ENCODE measurements around the gene FAM135A. TPM values are rescaled to one million over a fixed set of nuclear protein-coding genes. Genes with fewer than 3 reads are reported as not detected.
"Not testable (repeated sequence)": the region's sequence is repeated elsewhere in the genome, so short reads cannot be mapped to it uniquely, and the experiment has no call there.

FAM135A gene
- total RNA-seq, 1 donor from 2014 or later = 12.2 TPM

DNA sequence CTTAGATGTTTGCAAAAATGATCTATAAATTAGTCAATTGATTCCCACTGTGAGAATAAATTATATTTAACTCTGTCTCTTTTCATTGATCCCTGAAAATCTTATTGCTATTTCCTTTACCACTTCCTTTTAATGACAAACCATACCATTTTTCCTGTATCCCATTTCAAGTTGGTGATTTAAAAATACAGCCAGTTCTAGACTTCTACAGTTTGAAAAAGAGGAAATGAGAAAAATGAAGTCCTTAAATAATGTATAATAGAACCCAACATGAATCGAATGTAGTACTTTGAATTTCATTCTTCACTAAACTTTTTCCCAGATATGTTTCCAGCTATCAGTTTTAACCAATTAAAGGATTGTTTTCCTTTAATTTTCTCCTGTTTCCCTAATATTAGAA lies 124.0 kb downstream of the FAM135A start:
- no peak for DNase-seq (ENCODE audit: low read depth)

GRCh38 chr6:70538376-70538775 lies 125.1 kb downstream of the FAM135A start:
- DNase-seq (ENCODE audit: low read depth) = no peak

GRCh38 chr6:70547313-70547712 lies 134.0 kb downstream of the FAM135A start:
- DNase-seq (ENCODE audit: low read depth) = peak; percentile 31

DNA sequence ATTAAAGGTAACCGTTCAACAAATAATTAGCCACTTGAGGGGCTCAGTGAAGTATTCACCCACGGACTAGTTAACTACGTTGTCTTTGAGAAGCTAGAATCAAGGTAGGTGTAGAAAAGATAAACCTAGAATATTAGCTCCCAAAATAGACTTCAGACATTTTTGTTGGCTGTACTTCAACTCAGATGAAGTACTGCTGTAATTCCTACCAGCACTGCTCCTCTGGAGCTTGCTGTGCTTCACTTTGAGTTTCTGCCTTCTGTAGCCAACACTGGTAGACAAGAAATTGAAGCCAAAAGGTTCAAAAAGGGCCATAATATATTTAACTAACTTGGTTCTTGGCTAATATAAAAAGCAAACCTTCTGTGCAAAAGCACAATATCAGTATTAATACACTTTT lies 134.6 kb downstream of the FAM135A start:
- no peak for DNase-seq (ENCODE audit: low read depth)

DNA sequence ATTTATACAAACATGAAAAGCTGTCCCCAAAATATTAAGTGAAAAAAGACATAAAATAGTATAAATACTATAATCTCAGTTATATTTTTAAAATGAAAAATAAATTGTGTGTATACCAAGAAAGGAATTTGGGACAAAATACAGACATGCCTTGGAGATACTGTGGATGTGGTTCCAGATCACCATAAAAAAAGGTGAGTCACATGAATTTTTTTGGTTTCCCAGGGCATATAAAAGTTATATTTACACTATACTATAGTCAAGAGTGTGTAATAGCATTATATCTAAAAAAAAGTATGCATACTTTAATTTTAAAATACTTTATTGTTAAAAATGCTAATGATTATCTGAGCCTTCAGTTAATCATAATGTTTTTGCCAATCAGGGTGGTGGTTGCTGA lies 136.0 kb downstream of the FAM135A start:
- DNase-seq (ENCODE audit: low read depth) = no peak

GRCh38 chr6:70551566-70551965 lies 138.3 kb downstream of the FAM135A start:
- DNase-seq (ENCODE audit: low read depth) = no peak

DNA sequence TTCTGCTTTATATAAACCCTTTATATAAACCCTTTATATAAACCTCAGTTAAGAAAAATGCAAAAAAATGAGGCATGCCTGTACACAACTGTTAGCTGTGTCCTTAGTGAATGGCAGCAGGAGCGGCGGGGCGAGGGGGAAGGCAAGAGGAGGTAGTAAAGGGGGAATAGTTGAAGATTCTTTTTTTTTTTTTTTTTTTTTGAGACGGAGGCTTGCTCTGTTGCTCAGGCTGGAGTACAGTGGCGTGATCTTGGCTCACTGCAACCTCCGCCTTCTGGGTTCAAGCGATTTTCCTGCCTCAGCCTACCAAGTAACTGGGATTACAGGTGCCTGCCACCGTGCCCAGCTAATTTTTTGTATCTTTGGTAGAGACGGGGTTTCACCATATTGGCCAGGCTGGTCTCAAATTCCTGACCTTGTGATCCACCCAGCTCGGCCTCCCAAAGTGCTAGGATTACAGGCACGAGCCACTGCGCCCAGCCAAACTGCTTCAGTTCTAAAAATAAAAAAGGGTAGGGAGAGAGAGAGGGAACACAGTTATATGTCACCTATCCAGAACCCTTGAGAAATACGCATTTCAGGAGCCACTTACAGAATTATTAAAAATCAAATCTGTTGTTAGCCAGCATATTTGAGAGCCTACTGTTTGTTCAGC lies 139.1 kb downstream of the FAM135A start:
- DNase-seq (ENCODE audit: low read depth) = peak; percentile 17

GRCh38 chr6:70552974-70553373 lies 139.7 kb downstream of the FAM135A start:
- DNase-seq (ENCODE audit: low read depth) = no peak

DNA sequence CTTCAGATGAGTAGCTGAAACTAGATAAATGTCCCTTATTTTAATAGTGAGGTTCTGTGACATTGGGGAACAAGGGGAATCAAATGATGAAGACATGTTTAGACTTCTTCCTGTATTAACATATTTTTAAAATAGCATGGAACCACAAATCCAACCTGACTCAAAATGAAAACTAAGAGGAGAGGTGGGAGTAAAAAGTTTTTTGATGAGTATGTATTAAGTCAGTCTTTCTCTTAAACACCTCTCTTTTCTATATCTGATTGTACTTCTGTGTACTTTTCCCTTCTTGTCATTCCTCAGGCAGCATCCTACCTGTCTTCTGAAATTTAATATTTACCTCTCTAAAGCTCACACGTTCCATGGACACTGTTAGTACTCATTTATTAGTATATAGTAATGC lies 144.7 kb downstream of the FAM135A start:
- DNase-seq (ENCODE audit: low read depth) = no peak

DNA sequence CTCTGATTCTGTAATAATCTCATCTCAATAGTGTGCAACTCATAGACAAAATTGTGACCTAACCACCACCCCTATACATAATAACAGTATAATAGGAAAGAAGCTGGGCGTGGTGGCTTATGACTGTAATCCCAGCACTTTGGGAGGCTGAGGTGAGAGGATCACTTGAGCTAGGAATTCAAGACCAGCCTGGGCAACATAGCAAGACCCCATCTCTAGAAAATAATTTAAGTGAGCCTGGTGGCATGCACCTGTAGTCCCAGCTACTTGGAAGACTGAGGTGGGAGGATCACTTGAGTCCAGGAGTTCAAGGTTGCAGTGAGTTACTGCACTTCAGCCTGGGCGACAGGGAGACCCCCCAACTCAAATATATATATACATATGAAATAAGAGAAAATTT lies 149.1 kb downstream of the FAM135A start:
- DNase-seq (ENCODE audit: low read depth) = not testable (repeated sequence)

DNA sequence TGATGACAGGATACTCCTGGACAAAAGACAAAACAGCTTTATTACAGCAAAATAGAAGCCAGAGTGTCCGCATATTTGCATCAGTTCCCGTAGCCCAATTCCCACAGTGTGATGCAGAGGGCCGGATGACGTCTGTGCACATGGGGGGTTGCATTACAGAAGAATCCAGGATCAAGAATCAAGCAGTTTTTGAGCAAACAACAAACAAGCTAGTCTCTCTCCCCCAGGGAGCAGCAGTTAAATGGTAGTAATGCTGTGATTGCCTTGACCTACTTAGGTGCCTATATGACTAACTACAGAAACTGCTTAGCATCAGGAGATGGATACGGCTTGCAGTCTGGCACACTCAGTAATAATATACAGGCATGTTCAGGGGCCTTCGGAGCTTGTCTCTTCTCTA lies 150.2 kb downstream of the FAM135A start:
- no peak for DNase-seq (ENCODE audit: low read depth)

- peak; percentile 94 for DNase-seq (ENCODE audit: low read depth)
These were observed 153.6 kb downstream of the FAM135A start, which contains the start of gene SDHAF4 for GRCh38 chr6:70566751-70567382. TSS of gene SDHAF4 (plus strand) at chr6:70566930. CDS start at chr6:70566941, 11 bp downstream.

- no peak for DNase-seq (ENCODE audit: low read depth)
These were observed 161.3 kb downstream of the FAM135A start for GRCh38 chr6:70574643-70575042.

GRCh38 chr6:70575899-70576495 lies 162.7 kb downstream of the FAM135A start:
- DNase-seq (ENCODE audit: low read depth) = no peak

DNA sequence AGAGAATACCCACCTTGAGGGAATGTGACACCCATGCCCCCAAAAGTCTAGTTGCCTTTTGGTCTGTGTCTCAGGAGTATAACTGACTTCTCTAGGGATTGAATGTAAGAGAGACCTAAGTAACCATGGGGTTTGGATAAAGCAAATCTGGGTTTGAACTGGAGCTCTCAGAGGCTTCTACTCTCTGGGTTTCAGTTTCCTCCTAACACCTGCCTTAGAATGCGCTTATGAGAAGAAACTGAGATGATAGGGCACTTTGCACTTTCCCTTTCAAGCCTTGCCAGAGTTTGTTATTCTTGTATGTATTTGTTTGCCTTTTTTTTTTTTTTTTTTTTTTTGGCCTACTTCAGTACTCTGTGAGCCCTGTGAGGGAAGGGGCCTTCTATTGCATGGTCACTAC lies 172.8 kb downstream of the FAM135A start:
- no peak for DNase-seq (ENCODE audit: low read depth)

- DNase-seq (ENCODE audit: low read depth) = no peak
These were observed 177.1 kb downstream of the FAM135A start for GRCh38 chr6:70590400-70590799.

GRCh38 chr6:70592391-70593117 lies 179.2 kb downstream of the FAM135A start:
- no peak for DNase-seq (ENCODE audit: low read depth)

- no peak for DNase-seq (ENCODE audit: low read depth)
These were observed 179.8 kb downstream of the FAM135A start for GRCh38 chr6:70593118-70593486.

DNA sequence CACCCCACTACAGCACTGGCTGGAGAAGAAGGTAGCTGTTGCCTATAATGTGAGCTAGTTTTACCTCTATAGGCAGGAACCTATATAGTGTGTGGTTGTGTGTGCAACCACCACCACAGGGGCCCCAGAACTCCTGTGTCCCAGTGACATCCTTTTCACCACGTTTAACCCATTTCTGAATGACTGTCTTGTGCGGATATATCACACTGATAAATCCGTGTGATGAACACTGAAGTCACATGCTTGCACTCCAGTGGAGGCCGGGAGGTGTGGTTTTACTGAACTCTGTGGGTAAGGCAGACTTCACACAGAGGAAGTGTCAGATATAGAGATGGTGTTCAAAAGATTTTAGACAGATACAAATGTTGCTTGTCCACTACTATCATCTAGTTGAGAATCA lies 185.9 kb downstream of the FAM135A start:
- no peak for DNase-seq (ENCODE audit: low read depth)

- no peak for DNase-seq (ENCODE audit: low read depth)
These were observed 187.7 kb downstream of the FAM135A start for GRCh38 chr6:70601014-70601413.

DNA sequence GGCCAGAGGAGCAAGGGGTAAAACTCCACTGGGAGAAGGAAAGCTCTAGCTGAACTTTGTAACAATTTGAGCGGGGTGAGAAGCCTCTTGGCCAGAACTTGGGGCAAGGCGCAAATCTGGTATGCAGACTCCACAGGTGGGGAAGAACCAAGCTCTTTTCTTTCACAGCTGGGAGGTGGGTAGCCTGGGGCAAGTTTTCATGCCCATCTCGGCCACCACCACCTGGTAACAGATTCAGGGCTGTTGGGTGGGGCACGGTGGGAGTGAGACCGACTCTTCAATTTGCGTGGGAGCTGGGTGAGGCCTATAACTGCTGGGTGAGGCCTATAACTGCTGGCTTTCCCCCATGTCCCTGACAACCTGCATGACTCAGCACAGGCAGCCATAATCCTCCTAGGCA lies 190.9 kb downstream of the FAM135A start:
- DNase-seq (ENCODE audit: low read depth) = no peak

- not testable (repeated sequence) for DNase-seq (ENCODE audit: low read depth)
These were observed 194.1 kb downstream of the FAM135A start for GRCh38 chr6:70607371-70607770.
